Measurements from ENCODE around the gene SPC24. TPM values are rescaled to one million over a fixed set of nuclear protein-coding genes. Genes with fewer than 3 reads are reported as not detected.
A peak's percentile ranks its signal among the peaks of the same experiment; 100 is the strongest.

SPC24 gene, protein sequence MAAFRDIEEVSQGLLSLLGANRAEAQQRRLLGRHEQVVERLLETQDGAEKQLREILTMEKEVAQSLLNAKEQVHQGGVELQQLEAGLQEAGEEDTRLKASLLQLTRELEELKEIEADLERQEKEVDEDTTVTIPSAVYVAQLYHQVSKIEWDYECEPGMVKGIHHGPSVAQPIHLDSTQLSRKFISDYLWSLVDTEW
- total RNA-seq: 1 to 10 TPM; 1.2 to 2.8 (median 1.5) TPM

DNA sequence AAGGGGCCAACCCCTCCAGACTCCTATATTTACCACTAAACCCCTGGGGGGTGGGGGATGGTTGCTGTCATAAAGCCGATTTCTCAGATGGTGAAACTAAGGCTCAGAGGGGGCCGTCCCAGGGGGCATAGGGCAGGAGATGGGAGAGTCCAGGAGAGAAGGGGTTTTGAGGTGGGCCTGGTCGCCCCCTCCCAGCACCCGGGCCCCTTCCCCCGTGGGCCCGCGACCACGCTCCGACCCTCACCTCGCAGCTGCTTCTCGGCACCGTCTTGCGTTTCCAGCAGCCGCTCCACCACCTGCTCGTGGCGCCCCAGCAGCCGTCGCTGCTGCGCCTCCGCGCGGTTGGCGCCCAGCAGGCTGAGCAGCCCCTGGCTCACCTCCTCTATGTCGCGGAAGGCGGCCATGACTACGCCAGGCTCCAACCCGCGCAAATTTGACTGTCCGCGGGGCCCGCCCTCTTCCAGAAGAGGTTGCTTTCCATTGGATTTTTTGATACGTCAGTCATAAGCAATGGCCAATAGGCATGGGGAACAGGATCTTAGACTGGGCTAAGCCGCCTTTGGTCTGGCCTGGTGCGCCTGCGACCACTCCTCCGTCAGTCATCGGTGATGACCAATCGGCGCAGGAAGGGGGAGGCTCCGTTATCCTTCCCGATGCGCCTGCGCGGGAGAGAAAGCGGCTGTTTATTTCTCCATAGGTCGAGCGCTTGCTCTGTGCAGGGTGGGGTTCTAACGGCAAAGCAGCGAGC, at the start of gene SPC24:
Gene SPC24 (minus strand): TSS at position 410 of the 748 bp plus-strand sequence. CDS start 6 bp downstream, at position 404.
- TF ChIP-seq, protein P1, sequence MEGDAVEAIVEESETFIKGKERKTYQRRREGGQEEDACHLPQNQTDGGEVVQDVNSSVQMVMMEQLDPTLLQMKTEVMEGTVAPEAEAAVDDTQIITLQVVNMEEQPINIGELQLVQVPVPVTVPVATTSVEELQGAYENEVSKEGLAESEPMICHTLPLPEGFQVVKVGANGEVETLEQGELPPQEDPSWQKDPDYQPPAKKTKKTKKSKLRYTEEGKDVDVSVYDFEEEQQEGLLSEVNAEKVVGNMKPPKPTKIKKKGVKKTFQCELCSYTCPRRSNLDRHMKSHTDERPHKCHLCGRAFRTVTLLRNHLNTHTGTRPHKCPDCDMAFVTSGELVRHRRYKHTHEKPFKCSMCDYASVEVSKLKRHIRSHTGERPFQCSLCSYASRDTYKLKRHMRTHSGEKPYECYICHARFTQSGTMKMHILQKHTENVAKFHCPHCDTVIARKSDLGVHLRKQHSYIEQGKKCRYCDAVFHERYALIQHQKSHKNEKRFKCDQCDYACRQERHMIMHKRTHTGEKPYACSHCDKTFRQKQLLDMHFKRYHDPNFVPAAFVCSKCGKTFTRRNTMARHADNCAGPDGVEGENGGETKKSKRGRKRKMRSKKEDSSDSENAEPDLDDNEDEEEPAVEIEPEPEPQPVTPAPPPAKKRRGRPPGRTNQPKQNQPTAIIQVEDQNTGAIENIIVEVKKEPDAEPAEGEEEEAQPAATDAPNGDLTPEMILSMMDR (IDR thresholded peaks at IDR 0.05): no peak
- DNase-seq (ENCODE audit: low spot score) (peak; percentile 78), ATAC-seq (ENCODE audit: low FRiP score) (peak; percentile 93)

DNA sequence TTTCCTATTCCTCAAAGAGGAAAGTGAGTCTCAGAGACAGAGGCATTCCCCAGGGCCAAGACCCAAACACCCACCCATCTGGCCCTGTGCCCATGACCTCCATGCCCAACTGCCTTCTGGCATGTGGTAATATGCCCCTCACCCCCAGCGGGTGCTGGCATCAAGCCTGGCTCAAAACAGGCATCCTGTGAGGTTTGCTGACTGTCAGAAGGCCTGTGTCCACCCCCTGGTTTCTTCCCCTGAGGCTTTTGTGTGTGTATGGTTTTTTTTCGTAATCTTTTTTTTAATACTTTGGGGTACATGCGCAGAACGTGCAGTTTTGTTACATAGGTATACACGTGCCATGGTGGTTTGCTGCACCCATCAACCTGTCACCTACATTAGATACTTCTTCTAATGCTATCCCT, 49.4 kb upstream of the SPC24 start:
- no peak for ATAC-seq (ENCODE audit: low FRiP score)
- DNase-seq (ENCODE audit: low spot score): no peak
- TF ChIP-seq, protein P1 (IDR thresholded peaks at IDR 0.05): no peak

DNA sequence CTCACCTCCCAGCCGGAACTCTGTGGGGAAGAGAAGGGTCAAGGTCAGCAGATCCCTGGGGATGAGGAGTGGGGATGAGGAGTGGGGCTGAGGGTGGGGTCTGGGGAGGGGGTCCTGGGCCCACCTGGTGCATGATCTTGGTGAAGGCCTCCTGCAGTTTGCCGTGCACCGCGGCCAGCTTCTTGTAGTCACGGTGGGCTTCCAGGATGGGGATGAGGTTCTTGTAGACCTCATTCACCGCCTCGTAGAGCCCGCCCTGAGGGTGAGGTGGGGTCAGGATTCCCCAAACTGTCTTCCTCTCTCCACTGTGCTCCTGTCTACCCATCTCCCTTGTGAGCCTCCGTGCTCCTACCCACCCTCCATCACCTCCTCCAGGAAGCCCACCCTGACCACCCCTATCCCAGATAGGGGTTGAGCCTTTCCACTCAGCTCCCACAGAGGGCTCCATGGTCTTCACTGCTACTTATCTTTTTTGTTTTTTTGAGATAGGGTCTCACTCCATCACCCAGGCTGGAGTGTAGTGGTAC, 48.6 kb upstream of the SPC24 start:
- TF ChIP-seq, protein P1 (IDR thresholded peaks at IDR 0.05): no peak
- DNase-seq (ENCODE audit: low spot score): no peak
- no peak for ATAC-seq (ENCODE audit: low FRiP score)

DNA sequence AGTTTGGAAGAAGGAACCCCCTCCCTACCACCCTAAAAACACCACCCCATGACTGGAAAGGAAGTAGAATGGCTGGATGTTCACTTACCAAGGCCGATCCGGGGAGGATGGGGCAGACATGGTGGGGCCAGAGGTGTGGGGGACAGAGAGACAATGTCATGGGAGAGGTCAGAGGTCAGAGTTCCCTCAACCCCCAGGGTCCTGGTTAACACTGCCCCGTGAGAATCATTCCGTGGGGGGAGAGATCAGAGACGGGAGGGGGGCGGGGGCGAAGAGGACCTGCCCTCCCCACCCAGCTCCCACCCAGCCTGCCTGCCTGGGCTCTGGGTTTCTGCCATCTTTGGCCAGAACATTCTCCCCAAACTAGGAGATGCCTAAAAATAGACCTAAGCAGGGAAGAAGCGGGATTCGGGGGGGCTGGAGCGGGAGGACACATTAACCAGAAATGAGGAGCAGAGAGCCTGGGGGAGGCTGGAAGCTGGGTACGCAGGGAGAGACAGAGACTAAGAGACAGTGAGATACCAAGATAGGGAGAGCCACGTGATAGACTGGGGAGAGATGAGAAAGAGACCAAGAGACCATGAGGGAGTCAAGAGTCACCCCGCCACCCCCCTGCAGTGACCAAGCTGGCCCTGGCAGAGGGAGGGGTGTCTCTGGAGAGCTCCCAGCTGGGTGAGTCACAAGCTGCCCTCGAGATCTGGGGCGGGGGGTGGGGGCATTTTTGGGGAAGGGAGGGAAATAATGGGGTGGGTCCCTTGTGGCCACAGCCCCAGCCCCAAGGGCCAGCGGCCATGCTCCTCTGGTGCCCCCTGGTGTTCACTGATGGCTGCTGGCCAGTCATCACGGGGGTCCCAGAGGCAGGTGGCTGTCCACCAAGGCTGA, 47.9 kb upstream of the SPC24 start:
- ATAC-seq (ENCODE audit: low FRiP score) (peak; percentile 86), DNase-seq (ENCODE audit: low spot score) (peak; percentile 63)
- TF ChIP-seq, protein P1 (IDR thresholded peaks at IDR 0.05): peak in 1 of 3 donors; percentile 51

DNA sequence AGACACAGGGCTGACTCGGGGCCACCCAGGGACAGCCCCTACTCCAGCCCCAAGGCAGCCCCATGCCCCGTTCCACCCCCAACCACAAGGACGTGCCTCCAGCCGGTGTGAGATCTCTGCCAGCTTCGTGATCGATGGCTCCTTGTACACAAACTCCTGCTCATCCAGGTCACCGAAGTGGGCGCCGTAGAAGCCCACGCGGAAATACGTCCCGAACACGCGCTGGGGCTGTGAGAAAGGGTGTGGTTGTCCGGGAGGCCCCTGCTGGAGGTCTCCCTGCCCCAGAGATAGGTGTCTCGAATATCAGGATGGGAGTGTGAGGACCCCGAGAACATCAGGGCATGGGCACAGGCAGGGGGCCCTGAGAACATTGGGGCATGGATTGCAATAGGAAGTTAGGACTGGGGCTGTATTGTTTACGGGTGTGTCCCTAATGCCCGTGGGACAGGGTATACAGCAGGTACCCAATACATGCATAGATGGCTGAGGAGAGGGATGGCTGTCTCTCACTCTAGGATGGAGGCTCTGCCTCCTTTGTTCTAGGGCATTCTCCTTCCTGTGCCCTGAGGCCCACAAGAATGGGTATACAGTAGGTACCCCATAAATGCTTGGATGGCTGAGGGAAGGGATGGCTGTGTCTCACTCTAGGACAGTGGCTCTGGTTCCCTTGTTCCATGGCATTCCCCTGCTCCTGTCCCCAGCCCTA, 47.1 kb upstream of the SPC24 start:
- no peak for DNase-seq (ENCODE audit: low spot score)
- ATAC-seq (ENCODE audit: low FRiP score): no peak
- TF ChIP-seq, protein P1 (IDR thresholded peaks at IDR 0.05): no peak

DNA sequence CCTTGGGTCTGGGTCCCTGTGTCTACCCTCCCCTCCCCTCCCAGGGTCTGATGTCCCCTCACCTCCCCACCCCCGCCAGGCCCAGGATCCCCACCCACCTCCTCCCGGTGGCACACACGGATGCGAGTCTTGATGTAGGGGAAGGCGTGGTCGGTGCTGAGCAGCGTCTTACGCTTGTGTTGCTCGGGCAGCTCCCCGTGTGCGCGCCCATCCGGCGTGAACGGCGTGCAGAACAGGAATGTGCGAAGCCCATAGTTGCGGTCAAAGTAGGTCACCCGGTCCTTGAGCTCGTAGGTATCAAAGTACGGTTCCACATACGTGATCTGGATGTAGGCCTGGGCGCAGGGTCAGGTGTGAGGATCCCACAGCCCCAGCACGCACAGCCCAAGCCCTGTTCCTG, 46.2 kb upstream of the SPC24 start:
- DNase-seq (ENCODE audit: low spot score): no peak
- ATAC-seq (ENCODE audit: low FRiP score): no peak
- TF ChIP-seq, protein P1 (IDR thresholded peaks at IDR 0.05): no peak
